K562 (cell line): Measurements from ENCODE around the gene PUSL1. TPM values are rescaled to one million over a fixed set of nuclear protein-coding genes. Genes with fewer than 3 reads are reported as not detected.

ENCODE experiments used
- BRD9 ChIP-seq: fragments of 450-650 bp; IDR thresholded peaks from 2 replicates; pipeline ENCODE4 v1.6.1; 2018; ENCODE audit warnings: low read depth; ENCODE audit not compliant: partially characterized antibody
- CREB1 ChIP-seq, 2 experiments: sonication (generic) in 1 of 2; formaldehyde crosslinking in 1 of 2; IDR thresholded peaks; 2 replicates each; pipeline versions ENCODE4 v1.6.1 to v1.8.0; 2012 to 2022; ENCODE audit warnings: inconsistent platforms in 1 of 2, mild to moderate bottlenecking in 1 of 2, missing genetic modification reagents in 1 of 2, moderate library complexity in 1 of 2
- CSDE1 ChIP-seq, 2 experiments: fragments of 450-650 bp; IDR thresholded peaks; 2 replicates each; pipeline ENCODE4 v1.6.1; 2016; ENCODE audit warnings: mild to moderate bottlenecking in 1 of 2
- EP300 ChIP-seq: IDR thresholded peaks from 2 replicates; pipeline ENCODE4 v1.6.1; 2012; ENCODE audit warnings: low read length, improper control_type of control experiment
- ERF ChIP-seq: fragments of 450-650 bp; formaldehyde crosslinking; IDR thresholded peaks from 2 replicates; pipeline ENCODE4 v1.4.0; 2020; ENCODE audit warnings: mild to moderate bottlenecking, mixed read lengths
- FOS ChIP-seq: IDR thresholded peaks from 3 replicates; pipeline ENCODE4 v1.6.1; 2011; ENCODE audit not compliant: insufficient read length; ENCODE audit errors: extremely low read depth
- FUS ChIP-seq: fragments of 200-400 bp; formaldehyde crosslinking; optimal IDR thresholded peaks from 2 replicates; pipeline ENCODE3; 2017; ENCODE audit warnings: low read depth, low read length
- POLR2AphosphoS2 ChIP-seq: IDR thresholded peaks from 2 replicates; pipeline ENCODE4 v1.6.1; 2012; ENCODE audit warnings: low read length, improper control_type of control experiment
- POLR2AphosphoS5 ChIP-seq: IDR thresholded peaks from 2 replicates; pipeline ENCODE4 v1.6.1; 2011; ENCODE audit warnings: mild to moderate bottlenecking, low read depth, low read length, moderate library complexity; ENCODE audit not compliant: control insufficient read depth, insufficient read depth
- RAD21 ChIP-seq, 2 experiments: fragments of 250-450 bp in 1 of 2; fragments of 450-650 bp in 1 of 2; sonication (Bioruptor Pico) in 1 of 2; formaldehyde crosslinking in 1 of 2; IDR thresholded peaks in 1 of 2; conservative IDR thresholded peaks in 1 of 2; 2 replicates each; pipeline versions ENCODE4 v1.4.0 to v1.8.0; 2020 to 2022; ENCODE audit warnings: mild to moderate bottlenecking in 2 of 2, moderate library complexity in 1 of 2
- SAFB2 ChIP-seq: fragments of 200-400 bp; formaldehyde crosslinking; IDR thresholded peaks from 2 replicates; pipeline ENCODE4 v1.6.1; 2018; ENCODE audit warnings: borderline replicate concordance, low read length, low read depth, moderate library complexity; ENCODE audit not compliant: severe bottlenecking
- SOX6 ChIP-seq: fragments of 450-650 bp; IDR thresholded peaks from 2 replicates; pipeline ENCODE4 v1.6.1; 2014; ENCODE audit warnings: mild to moderate bottlenecking
- STAT5A ChIP-seq: IDR thresholded peaks from 2 replicates; pipeline ENCODE4 v1.6.1; 2012; ENCODE audit warnings: low read length, inconsistent platforms, borderline replicate concordance
- ZNF175 ChIP-seq: fragments of 200-800 bp; sonication (Bioruptor generic); IDR thresholded peaks from 2 replicates; pipeline ENCODE4 v1.6.1; 2016; ENCODE audit warnings: low read depth, mild to moderate bottlenecking, missing genetic modification characterization, missing compliant biosample characterization
- polyA plus RNA-seq, 8 experiments: library from polyadenylated mRNA; depleted of rRNA in 4 of 8; stranded (reverse) in 5 of 8; unstranded in 3 of 8; fragments of >200 nt; fragmentation: Nextera tagmentation in 2 of 8; fragmentation: Illumina TruSeq in 1 of 8; extraction: Ambion mirVana in 2 of 8; extraction: Trizol in 1 of 8; gene quantifications; 2 replicates each; pipeline versions ENCODE4 v1.2.1 to v1.2.3, GENCODE V29; 2011 to 2014; ENCODE audit warnings: inconsistent platforms in 1 of 8, missing spikeins in 1 of 8
- total RNA-seq, 7 experiments: library from RNA; depleted of rRNA in 6 of 7; stranded (reverse); fragments of >200 nt in 6 of 7; fragmentation: Illumina TruSeq in 2 of 7; extraction: Trizol in 2 of 7; gene quantifications; 2 replicates each; pipeline versions ENCODE4 v1.2.1 to v1.2.3, GENCODE V29; 2011 to 2021; ENCODE audit warnings: low replicate concordance in 1 of 7
- TF ChIP-seq, protein P1 (sequence below), 2 experiments: fragments of 450-650 bp; formaldehyde crosslinking in 1 of 2; IDR thresholded peaks; 2 replicates each; pipeline versions ENCODE4 v1.4.0 to v1.6.1; 2014 to 2020; ENCODE audit warnings: mild to moderate bottlenecking in 2 of 2, borderline replicate concordance in 1 of 2, low read depth in 1 of 2
- TF ChIP-seq, protein P2 (sequence below): IDR thresholded peaks from 3 replicates; pipeline ENCODE4 v1.6.1; 2011; ENCODE audit warnings: borderline replicate concordance, mild to moderate bottlenecking; ENCODE audit not compliant: insufficient read length, insufficient read depth

The PUSL1 gene
- total and polyA plus RNA-seq, 9 of the 15 experiments (the other 6 are each of a cell fraction or from before 2014, with no cell fraction given): 0.62 to 86.9 (median 13.6) TPM

DNA sequence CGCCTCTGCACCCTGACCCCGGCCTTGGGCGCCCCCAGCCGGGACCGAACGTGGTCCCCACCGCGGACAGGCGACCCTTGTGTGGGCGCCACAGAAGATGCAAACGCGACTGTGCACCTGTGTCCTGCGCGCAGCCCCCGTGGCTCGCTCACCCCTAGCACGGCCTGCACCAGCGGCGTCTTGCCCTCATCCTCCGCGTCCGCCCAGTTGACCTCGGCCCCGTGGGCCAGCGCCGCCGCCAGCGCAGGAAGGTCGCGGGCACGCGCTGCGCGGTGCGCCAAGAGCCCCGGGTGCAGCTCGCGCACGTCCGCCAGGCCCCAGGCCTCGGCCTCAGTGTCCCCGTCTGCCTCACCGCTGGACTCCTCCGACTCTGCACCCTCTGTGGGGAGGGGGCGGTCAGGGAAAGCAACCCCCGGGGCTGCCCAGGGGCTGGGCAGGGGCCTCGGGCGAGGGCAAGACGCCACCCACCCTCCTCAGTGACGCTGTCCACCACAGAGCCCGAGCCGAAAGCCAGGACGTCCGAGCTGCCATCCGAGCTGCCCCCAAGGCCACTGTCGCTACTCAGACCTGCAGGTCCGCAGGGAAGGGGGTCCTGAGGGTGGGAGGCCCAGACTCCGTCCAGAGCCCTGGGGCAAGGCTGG is 14.0 kb upstream of the PUSL1 start (continued):
- TF ChIP-seq, protein P1, sequence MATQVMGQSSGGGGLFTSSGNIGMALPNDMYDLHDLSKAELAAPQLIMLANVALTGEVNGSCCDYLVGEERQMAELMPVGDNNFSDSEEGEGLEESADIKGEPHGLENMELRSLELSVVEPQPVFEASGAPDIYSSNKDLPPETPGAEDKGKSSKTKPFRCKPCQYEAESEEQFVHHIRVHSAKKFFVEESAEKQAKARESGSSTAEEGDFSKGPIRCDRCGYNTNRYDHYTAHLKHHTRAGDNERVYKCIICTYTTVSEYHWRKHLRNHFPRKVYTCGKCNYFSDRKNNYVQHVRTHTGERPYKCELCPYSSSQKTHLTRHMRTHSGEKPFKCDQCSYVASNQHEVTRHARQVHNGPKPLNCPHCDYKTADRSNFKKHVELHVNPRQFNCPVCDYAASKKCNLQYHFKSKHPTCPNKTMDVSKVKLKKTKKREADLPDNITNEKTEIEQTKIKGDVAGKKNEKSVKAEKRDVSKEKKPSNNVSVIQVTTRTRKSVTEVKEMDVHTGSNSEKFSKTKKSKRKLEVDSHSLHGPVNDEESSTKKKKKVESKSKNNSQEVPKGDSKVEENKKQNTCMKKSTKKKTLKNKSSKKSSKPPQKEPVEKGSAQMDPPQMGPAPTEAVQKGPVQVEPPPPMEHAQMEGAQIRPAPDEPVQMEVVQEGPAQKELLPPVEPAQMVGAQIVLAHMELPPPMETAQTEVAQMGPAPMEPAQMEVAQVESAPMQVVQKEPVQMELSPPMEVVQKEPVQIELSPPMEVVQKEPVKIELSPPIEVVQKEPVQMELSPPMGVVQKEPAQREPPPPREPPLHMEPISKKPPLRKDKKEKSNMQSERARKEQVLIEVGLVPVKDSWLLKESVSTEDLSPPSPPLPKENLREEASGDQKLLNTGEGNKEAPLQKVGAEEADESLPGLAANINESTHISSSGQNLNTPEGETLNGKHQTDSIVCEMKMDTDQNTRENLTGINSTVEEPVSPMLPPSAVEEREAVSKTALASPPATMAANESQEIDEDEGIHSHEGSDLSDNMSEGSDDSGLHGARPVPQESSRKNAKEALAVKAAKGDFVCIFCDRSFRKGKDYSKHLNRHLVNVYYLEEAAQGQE (IDR thresholded peaks at IDR 0.05; ENCODE audit: borderline replicate concordance): no peak
- TF ChIP-seq, protein P1 (CRISPR knock-in tag; IDR thresholded peaks at IDR 0.05; ENCODE audit: low read depth): 0 out of 2 replicates have a peak, but pooled peaks have one; percentile 47
- TF ChIP-seq CSDE1 (IDR thresholded peaks at IDR 0.05) (no peak), EP300 (no peak), ZNF175 (CRISPR knock-in tag) (no peak), STAT5A (no peak), POLR2AphosphoS5 (no peak), SAFB2 (no peak), CREB1 (IDR thresholded peaks at IDR 0.05) (no peak), CREB1 (CRISPR knock-in tag; IDR thresholded peaks at IDR 0.05) (no peak), FOS (no peak), ERF (CRISPR knock-in tag) (peak; percentile 20; the same call in 1 of the 2 replicates), RAD21 (CRISPR knock-in tag; conservative IDR thresholded peaks at IDR 0.05 in 1 of 2, IDR thresholded peaks at IDR 0.05 in 1 of 2) (no peak), BRD9 (no peak), SOX6 (no peak), POLR2AphosphoS2 (no peak), FUS (peak; percentile 45)
- TF ChIP-seq, protein P2, sequence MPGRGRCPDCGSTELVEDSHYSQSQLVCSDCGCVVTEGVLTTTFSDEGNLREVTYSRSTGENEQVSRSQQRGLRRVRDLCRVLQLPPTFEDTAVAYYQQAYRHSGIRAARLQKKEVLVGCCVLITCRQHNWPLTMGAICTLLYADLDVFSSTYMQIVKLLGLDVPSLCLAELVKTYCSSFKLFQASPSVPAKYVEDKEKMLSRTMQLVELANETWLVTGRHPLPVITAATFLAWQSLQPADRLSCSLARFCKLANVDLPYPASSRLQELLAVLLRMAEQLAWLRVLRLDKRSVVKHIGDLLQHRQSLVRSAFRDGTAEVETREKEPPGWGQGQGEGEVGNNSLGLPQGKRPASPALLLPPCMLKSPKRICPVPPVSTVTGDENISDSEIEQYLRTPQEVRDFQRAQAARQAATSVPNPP: no peak
